B cell (primary cell): ENCODE data around the gene KCNIP1. TPM values are rescaled to one million over a fixed set of nuclear protein-coding genes. Genes with fewer than 3 reads are reported as not detected.

Experiments used
- ATAC-seq: fragments of 200-7000 bp; cut with Tn5 transposase; one replicate; pipeline ENCODE4 v1.10.0; 2021; ENCODE audit warnings: low read depth, mild to moderate bottlenecking, moderate number of reproducible peaks, moderate library complexity
- CTCF ChIA-PET: fragments of 350-600 bp; sonication (Branson Sonifier 250); formaldehyde crosslinking; loops from one replicate; lab custom pipeline; 2021; ENCODE audit warnings: antibody characterized with exemption, inconsistent platforms; lab: Charles Lee
- POLR2A ChIA-PET: fragments of 350-600 bp; sonication (Branson Sonifier 250); formaldehyde crosslinking; loops from one replicate; lab custom pipeline; 2021; ENCODE audit warnings: antibody characterized with exemption; lab: Charles Lee
- DNase-seq: peaks from one replicate; pipeline ENCODE4 v3.0.0; 2013
- H2AFZ ChIP-seq: 2 replicates; pipeline ENCODE4 v1.6.1; 2012; ENCODE audit warnings: mild to moderate bottlenecking, low read depth, low read length; ENCODE audit not compliant: insufficient read depth, poor library complexity, severe bottlenecking
- H3K27ac ChIP-seq, 2 donors: 1 replicate in 1 of 2; 2 replicates in 1 of 2; pipeline ENCODE4 v1.5.1; 2012 to 2013; ENCODE audit warnings: low read length in 2 of 2, mild to moderate bottlenecking in 2 of 2, moderate library complexity in 1 of 2
- H3K27me3 ChIP-seq, 4 experiments: fragments of 200-600 bp in 1 of 4; sonication (generic) in 1 of 4; replicated peaks in 1 of 4; 1 replicate in 2 of 4; 2 replicates in 2 of 4; pipeline versions ENCODE4 v1.6.1 to v1.7.0; 2013 to 2016; ENCODE audit warnings: low read length in 3 of 4, mild to moderate bottlenecking in 2 of 4, mixed read lengths in 1 of 4, moderate library complexity in 1 of 4; ENCODE audit not compliant: insufficient read depth in 4 of 4, control insufficient read depth in 3 of 4; ENCODE audit errors: control extremely low read depth in 1 of 4
- H3K36me3 ChIP-seq, 2 experiments: replicated peaks in 1 of 2; 1 replicate in 1 of 2; 2 replicates in 1 of 2; pipeline versions ENCODE4 v1.6.1 to v1.7.1; 2013; ENCODE audit warnings: low read length in 1 of 2; ENCODE audit not compliant: insufficient read depth in 2 of 2, control insufficient read depth in 1 of 2; ENCODE audit errors: control extremely low read depth in 1 of 2, extremely low read depth in 1 of 2
- H3K4me1 ChIP-seq, 2 donors: fragments of 200-600 bp in 1 of 2; sonication (generic) in 1 of 2; 1 replicate in 1 of 2; 2 replicates in 1 of 2; pipeline versions ENCODE4 v1.5.1 to v1.6.1; 2013 to 2017; ENCODE audit warnings: low read length in 2 of 2; ENCODE audit not compliant: control insufficient read depth in 2 of 2, insufficient read depth in 2 of 2
- H3K4me2 ChIP-seq: replicated peaks from 2 replicates; pipeline ENCODE3; 2012; ENCODE audit warnings: mild to moderate bottlenecking, low read depth, low read length; ENCODE audit not compliant: poor library complexity, severe bottlenecking
- H3K4me3 ChIP-seq, 5 experiments: fragments of 200-600 bp in 1 of 5; sonication (generic) in 1 of 5; 1 replicate in 3 of 5; 2 replicates in 2 of 5; pipeline versions ENCODE4 v1.5.1 to v1.7.0; 2011 to 2016; ENCODE audit warnings: low read length in 4 of 5, mild to moderate bottlenecking in 4 of 5, low read depth in 2 of 5, control low read depth in 1 of 5, moderate library complexity in 1 of 5; ENCODE audit not compliant: insufficient read depth in 1 of 5; ENCODE audit errors: control extremely low read depth in 1 of 5, extremely low read depth in 1 of 5
- H3K79me2 ChIP-seq: fragments of 200-600 bp; sonication (generic); one replicate; pipeline ENCODE4 v1.6.0; 2016; ENCODE audit warnings: low read length; ENCODE audit not compliant: control insufficient read depth, insufficient read depth
- H3K9ac ChIP-seq: fragments of 200-600 bp; sonication (generic); 2 replicates; pipeline ENCODE4 v1.6.1; 2017; ENCODE audit warnings: mild to moderate bottlenecking, low read length, moderate library complexity
- H3K9me3 ChIP-seq, 3 donors: one replicate each; pipeline versions ENCODE4 v1.6.1 to v1.7.1; 2013; ENCODE audit warnings: low read length in 2 of 3; ENCODE audit not compliant: control insufficient read depth in 2 of 3, insufficient read depth in 1 of 3; ENCODE audit errors: control extremely low read depth in 1 of 3
- H4K20me1 ChIP-seq: 2 replicates; pipeline ENCODE4 v1.6.0; 2012; ENCODE audit warnings: mild to moderate bottlenecking, low read length; ENCODE audit not compliant: insufficient read depth, control insufficient read depth, poor library complexity, severe bottlenecking
- H3K27ac Mint-ChIP-seq: one replicate; pipeline ENCODE4 v1.8.0; 2021; ENCODE audit warnings: mixed read lengths
- H3K27me3 Mint-ChIP-seq: one replicate; pipeline ENCODE4 v1.8.0; 2021; ENCODE audit warnings: mixed read lengths
- H3K4me1 Mint-ChIP-seq: one replicate; pipeline ENCODE4 v1.8.0; 2021; ENCODE audit warnings: mixed read lengths
- H3K4me3 Mint-ChIP-seq: one replicate; pipeline ENCODE4 v1.8.0; 2021; ENCODE audit warnings: mixed read lengths
- H3K9me3 Mint-ChIP-seq: one replicate; pipeline ENCODE4 v1.8.0; 2022; ENCODE audit warnings: mixed read lengths; ENCODE audit not compliant: insufficient read depth
- EZH2 ChIP-seq: IDR thresholded peaks from 2 replicates; pipeline ENCODE4 v1.6.1; 2012; ENCODE audit warnings: borderline replicate concordance, low read depth, mild to moderate bottlenecking, moderate library complexity, low read length; ENCODE audit not compliant: insufficient read depth, poor library complexity, severe bottlenecking
- whole genome bisulfite sequencing: methylation state at CpG from one replicate; pipeline ENCODE4 v1.1.5; 2013; ENCODE audit warnings: missing lambda C conversion rate; ENCODE audit not compliant: insufficient coverage; 5-methylcytosine and 5-hydroxymethylcytosine counted together
- intact Hi-C: fragments of 100-400 bp; cut with micrococcal nuclease; formaldehyde crosslinking; loops from one replicate; pipeline ENCODE4 v1.10.0; 2022
- polyA plus RNA-seq: library from polyadenylated mRNA; depleted of rRNA; stranded (reverse); fragments of >200 nt; gene quantifications from 2 replicates; pipeline ENCODE4 v1.2.3, GENCODE V29; 2012
- total RNA-seq, 2 donors: library from RNA; stranded (reverse); fragments of 120-200 nt in 1 of 2; gene quantifications; 1 replicate in 1 of 2; 2 replicates in 1 of 2; pipeline versions ENCODE4 v1.2.3 to v1.2.4, GENCODE V29; 2013 to 2022
- TF ChIP-seq, protein P1 (sequence below): fragments of 200-600 bp; IDR thresholded peaks from one replicate; pipeline ENCODE4 v1.8.0; 2022; ENCODE audit warnings: antibody characterized with exemption, mild to moderate bottlenecking

Gene KCNIP1
- total and polyA plus RNA-seq, 2 donors (not counting 1 experiment from before 2014, with no cell fraction given), result not detected

DNA sequence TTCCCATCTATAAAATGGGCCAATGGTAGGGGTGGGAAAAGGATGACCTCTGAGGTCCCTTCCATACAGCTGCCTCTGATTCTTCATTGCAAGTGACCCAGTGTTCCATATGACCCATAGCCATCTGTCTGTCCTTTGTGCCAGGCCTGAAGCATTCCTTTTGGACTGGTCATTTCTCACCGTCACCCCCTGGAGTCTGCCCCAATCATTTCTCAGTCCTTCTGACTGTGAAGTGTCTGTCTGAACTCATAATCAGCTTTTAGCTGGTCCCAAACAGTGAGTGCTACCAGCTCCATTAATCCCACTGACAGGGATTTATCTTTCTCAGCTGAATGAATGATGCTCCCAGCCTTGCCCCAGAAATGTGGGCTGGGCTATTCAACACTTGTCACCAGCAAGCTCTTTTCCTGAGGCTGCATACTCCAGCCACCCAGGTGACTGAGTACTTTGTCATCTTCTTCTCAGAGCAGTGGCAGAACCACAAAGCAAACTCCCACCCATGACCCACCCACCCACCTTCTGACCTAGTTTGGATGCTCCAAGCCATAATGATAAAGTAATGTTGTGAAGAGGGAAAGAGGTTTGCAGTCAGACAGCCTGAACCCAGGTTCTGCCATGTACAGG is 37.4 kb downstream of the KCNIP1 start:
- Histone ChIP-seq H4K20me1 (no peaks in the 10 kb centered on the region), H3K4me1 (no peaks in the 10 kb centered on the region), H3K9me3 (peaks cover 1 to 12% (median 2%) of the 10 kb centered on the region in 3 donors), H3K79me2 (no peaks in the 10 kb centered on the region), H3K27ac (no peak overlapping the region), H3K4me2 (no peak overlapping the region), H3K4me3 (no peak overlapping the region), H3K36me3 (no peaks in the 10 kb centered on the region), H3K9ac (no peak overlapping the region), H3K27me3 (peaks cover 0 to under 1% (median 0%) of the 10 kb centered on the region in 4 experiments), H2AFZ (no peak overlapping the region)
- POLR2A ChIA-PET, result no interaction called here
- no peak for TF ChIP-seq EZH2
- TF ChIP-seq, protein P1, sequence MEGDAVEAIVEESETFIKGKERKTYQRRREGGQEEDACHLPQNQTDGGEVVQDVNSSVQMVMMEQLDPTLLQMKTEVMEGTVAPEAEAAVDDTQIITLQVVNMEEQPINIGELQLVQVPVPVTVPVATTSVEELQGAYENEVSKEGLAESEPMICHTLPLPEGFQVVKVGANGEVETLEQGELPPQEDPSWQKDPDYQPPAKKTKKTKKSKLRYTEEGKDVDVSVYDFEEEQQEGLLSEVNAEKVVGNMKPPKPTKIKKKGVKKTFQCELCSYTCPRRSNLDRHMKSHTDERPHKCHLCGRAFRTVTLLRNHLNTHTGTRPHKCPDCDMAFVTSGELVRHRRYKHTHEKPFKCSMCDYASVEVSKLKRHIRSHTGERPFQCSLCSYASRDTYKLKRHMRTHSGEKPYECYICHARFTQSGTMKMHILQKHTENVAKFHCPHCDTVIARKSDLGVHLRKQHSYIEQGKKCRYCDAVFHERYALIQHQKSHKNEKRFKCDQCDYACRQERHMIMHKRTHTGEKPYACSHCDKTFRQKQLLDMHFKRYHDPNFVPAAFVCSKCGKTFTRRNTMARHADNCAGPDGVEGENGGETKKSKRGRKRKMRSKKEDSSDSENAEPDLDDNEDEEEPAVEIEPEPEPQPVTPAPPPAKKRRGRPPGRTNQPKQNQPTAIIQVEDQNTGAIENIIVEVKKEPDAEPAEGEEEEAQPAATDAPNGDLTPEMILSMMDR, result no peak
- Mint-ChIP-seq H3K9me3 (peaks cover 5% of the 10 kb centered on the region), H3K4me3 (no peak overlapping the region), H3K27me3 (peaks cover 21% of the 10 kb centered on the region), H3K4me1 (no peaks in the 10 kb centered on the region), H3K27ac (no peak overlapping the region)
- intact Hi-C loops, result no loop called here
- DNase-seq (no peak), ATAC-seq (no peak)
- WGBS, result 100% methylated on average over 1 of the region's 1 CpG
- CTCF ChIA-PET, result no interaction called here

DNA sequence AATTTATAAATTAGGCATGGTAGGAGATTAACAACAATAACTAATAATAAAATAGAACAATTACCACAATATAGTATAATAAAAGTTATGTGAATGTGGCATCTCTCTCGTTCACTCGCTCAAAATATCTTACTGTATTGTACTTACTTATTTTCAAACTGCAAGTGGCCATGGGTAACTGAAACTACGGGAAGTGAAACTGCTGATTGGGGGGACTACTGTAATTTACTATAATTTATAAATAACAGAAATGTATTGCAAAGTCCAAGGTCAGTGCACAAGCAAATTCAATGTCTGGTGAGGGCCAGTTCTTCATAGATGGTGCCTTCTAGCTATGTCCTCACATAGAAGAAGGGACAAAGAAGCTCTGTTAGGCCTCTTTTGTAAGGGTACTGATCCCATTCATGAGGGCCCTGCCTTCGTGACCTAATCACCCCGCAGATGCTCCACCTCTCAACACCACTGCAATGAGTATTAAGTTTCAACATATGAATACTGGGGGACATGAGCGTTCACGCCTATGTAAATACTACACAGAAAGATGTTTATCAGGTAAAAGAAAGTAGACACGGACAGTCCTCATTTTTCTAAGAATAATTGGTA is 39.0 kb downstream of the KCNIP1 start:
- POLR2A ChIA-PET, result no interaction called here
- Mint-ChIP-seq H3K9me3 (peaks cover 5% of the 10 kb centered on the region), H3K4me1 (no peaks in the 10 kb centered on the region), H3K27ac (no peak overlapping the region), H3K4me3 (no peak overlapping the region), H3K27me3 (peaks cover 23% of the 10 kb centered on the region)
- H3K27me3 ChIP-seq, result peaks cover 0 to 6% (median 0%) of the 10 kb centered on the region in 4 experiments
- H4K20me1 ChIP-seq, result no peaks in the 10 kb centered on the region
- no peak overlapping the region for H3K9ac ChIP-seq
- H3K79me2 ChIP-seq, result no peaks in the 10 kb centered on the region
- no peak overlapping the region for H3K4me2 ChIP-seq
- H3K4me1 ChIP-seq, result no peaks in the 10 kb centered on the region
- ATAC-seq (no peak), DNase-seq (no peak)
- no peak overlapping the region for H2AFZ ChIP-seq
- TF ChIP-seq, protein P1, result no peak
- no peak for TF ChIP-seq EZH2
- intact Hi-C loops, result no loop called here
- H3K9me3 ChIP-seq, result peaks cover 0 to 12% (median 1%) of the 10 kb centered on the region in 3 donors
- H3K36me3 ChIP-seq, result no peaks in the 10 kb centered on the region
- no CpG with 5 or more reads among the region's 8 CpGs for WGBS
- CTCF ChIA-PET, result no interaction called here
- no peak overlapping the region for H3K4me3 ChIP-seq
- no peak overlapping the region for H3K27ac ChIP-seq
